CD8-positive, alpha-beta memory T cell (primary cell): Measurements from ENCODE around the gene ADAMTSL1. TPM values are rescaled to one million over a fixed set of nuclear protein-coding genes. Genes with fewer than 3 reads are reported as not detected.

Source experiments
- CTCF ChIA-PET: fragments of 350-600 bp; sonication (Branson Sonifier 250); formaldehyde crosslinking; loops from one replicate; lab custom pipeline; 2021; ENCODE audit warnings: antibody characterized with exemption; lab: Charles Lee
- POLR2A ChIA-PET: fragments of 350-600 bp; sonication (Branson Sonifier 250); formaldehyde crosslinking; loops from one replicate; lab custom pipeline; 2021; ENCODE audit warnings: antibody characterized with exemption; lab: Charles Lee
- DNase-seq, 5 donors: peaks; one replicate each; pipeline versions ENCODE4 v3.0.0 to v3.0.0-alpha.2; 2020 to 2022; ENCODE audit warnings: mixed read lengths in 1 of 5
- H3K27ac ChIP-seq: one replicate; pipeline ENCODE4 v1.7.0; 2013; ENCODE audit warnings: low read depth, mild to moderate bottlenecking, low read length, moderate library complexity
- H3K27me3 ChIP-seq: 2 replicates; pipeline ENCODE4 v1.7.0; 2013; ENCODE audit warnings: low read length, mild to moderate bottlenecking; ENCODE audit not compliant: insufficient read depth, poor library complexity, severe bottlenecking
- H3K36me3 ChIP-seq: 2 replicates; pipeline ENCODE4 v1.7.0; 2013; ENCODE audit warnings: mild to moderate bottlenecking, low read length, moderate library complexity; ENCODE audit not compliant: insufficient read depth
- H3K4me1 ChIP-seq: 2 replicates; pipeline ENCODE4 v1.7.0; 2013; ENCODE audit warnings: mild to moderate bottlenecking, low read length, moderate library complexity; ENCODE audit not compliant: insufficient read depth
- H3K4me3 ChIP-seq: 2 replicates; pipeline ENCODE4 v1.7.0; 2013; ENCODE audit warnings: mild to moderate bottlenecking, low read length
- H3K9me3 ChIP-seq: 2 replicates; pipeline ENCODE4 v1.7.0; 2013; ENCODE audit warnings: mild to moderate bottlenecking, low read length
- H3K27ac Mint-ChIP-seq, 8 donors: one replicate each; pipeline ENCODE4 v1.8.0; 2020 to 2021; ENCODE audit warnings: mixed read lengths in 8 of 8, mild to moderate bottlenecking in 6 of 8, inconsistent platforms in 3 of 8, moderate library complexity in 3 of 8
- H3K27me3 Mint-ChIP-seq, 2 donors: one replicate each; pipeline ENCODE4 v1.8.0; 2020 to 2021; ENCODE audit warnings: mixed read lengths in 2 of 2, mild to moderate bottlenecking in 1 of 2, moderate library complexity in 1 of 2
- H3K36me3 Mint-ChIP-seq, 3 donors: one replicate each; pipeline ENCODE4 v1.8.0; 2020 to 2021; ENCODE audit warnings: mixed read lengths in 3 of 3, inconsistent platforms in 1 of 3, mild to moderate bottlenecking in 1 of 3
- H3K4me1 Mint-ChIP-seq, 3 donors: one replicate each; pipeline ENCODE4 v1.8.0; 2020 to 2021; ENCODE audit warnings: mixed read lengths in 3 of 3, inconsistent platforms in 1 of 3, mild to moderate bottlenecking in 1 of 3
- H3K4me3 Mint-ChIP-seq, 7 donors: one replicate each; pipeline ENCODE4 v1.8.0; 2020 to 2021; ENCODE audit warnings: mixed read lengths in 7 of 7, mild to moderate bottlenecking in 6 of 7, moderate library complexity in 4 of 7, inconsistent platforms in 2 of 7
- H3K9me3 Mint-ChIP-seq, 5 donors: one replicate each; pipeline ENCODE4 v1.8.0; 2020 to 2022; ENCODE audit warnings: mixed read lengths in 5 of 5, mild to moderate bottlenecking in 3 of 5, moderate library complexity in 2 of 5, inconsistent platforms in 1 of 5
- polyA plus RNA-seq: library from polyadenylated mRNA; unstranded; fragments of 300-500 nt; fragmentation: Illumina TruSeq; gene quantifications from one replicate; pipeline ENCODE4 v1.2.3, GENCODE V29; 2021
- total RNA-seq, 2 experiments: library from RNA; stranded (reverse); gene quantifications; one replicate each; pipeline ENCODE4 v1.2.3, GENCODE V29; 2021

Gene ADAMTSL1
- total and polyA plus RNA-seq, 3 experiments from 2014 or later: not detected

GRCh38 chr9:18855656-18856055 is 381.7 kb downstream of the ADAMTSL1 start:
- Histone ChIP-seq H3K4me3 (no peak overlapping the region), H3K4me1 (no peaks in the 10 kb centered on the region), H3K36me3 (no peaks in the 10 kb centered on the region), H3K27me3 (no peaks in the 10 kb centered on the region), H3K27ac (no peak overlapping the region), H3K9me3 (no peaks in the 10 kb centered on the region)
- Mint-ChIP-seq H3K36me3 (no peaks in the 10 kb centered on the region), H3K4me1 (no peaks in the 10 kb centered on the region), H3K9me3 (peaks cover 0 to 2% (median 0%) of the 10 kb centered on the region in 5 donors), H3K4me3 (no peak overlapping the region), H3K27me3 (peaks cover 12% of the 10 kb centered on the region in 2 donors), H3K27ac (no peak overlapping the region)
- ChIA-PET CTCF (no interaction called here), POLR2A (no interaction called here)
- DNase-seq: no peak

- Histone ChIP-seq H3K9me3 (no peaks in the 10 kb centered on the region), H3K4me3 (no peak overlapping the region), H3K36me3 (no peaks in the 10 kb centered on the region), H3K4me1 (no peaks in the 10 kb centered on the region), H3K27ac (no peak overlapping the region), H3K27me3 (no peaks in the 10 kb centered on the region)
- Mint-ChIP-seq H3K4me3 (no peak overlapping the region), H3K27ac (no peak overlapping the region), H3K36me3 (no peaks in the 10 kb centered on the region), H3K4me1 (no peaks in the 10 kb centered on the region), H3K27me3 (peaks cover 12 to 14% of the 10 kb centered on the region in 2 donors), H3K9me3 (peaks cover 0 to 2% (median 0%) of the 10 kb centered on the region in 5 donors)
- CTCF ChIA-PET: no interaction called here
- POLR2A ChIA-PET: no interaction called here
- DNase-seq: no peak
Measured at GRCh38 chr9:18857334-18857733, 383.4 kb downstream of the ADAMTSL1 start.

- Mint-ChIP-seq H3K9me3 (peaks cover 0 to 2% (median 0%) of the 10 kb centered on the region in 5 donors), H3K36me3 (no peaks in the 10 kb centered on the region), H3K4me3 (no peak overlapping the region), H3K27ac (no peak overlapping the region), H3K4me1 (no peaks in the 10 kb centered on the region), H3K27me3 (peaks cover 12 to 14% of the 10 kb centered on the region in 2 donors)
- Histone ChIP-seq H3K4me1 (no peaks in the 10 kb centered on the region), H3K9me3 (no peaks in the 10 kb centered on the region), H3K27ac (no peak overlapping the region), H3K4me3 (no peak overlapping the region), H3K27me3 (no peaks in the 10 kb centered on the region), H3K36me3 (no peaks in the 10 kb centered on the region)
- DNase-seq: no peak
- CTCF ChIA-PET: no interaction called here
- POLR2A ChIA-PET: no interaction called here
Measured at GRCh38 chr9:18857769-18858168, 383.8 kb downstream of the ADAMTSL1 start.

GRCh38 chr9:18861609-18862544 is 387.9 kb downstream of the ADAMTSL1 start:
- DNase-seq: no peak
- H3K36me3 ChIP-seq: no peaks in the 10 kb centered on the region
- no peak overlapping the region for H3K4me3 ChIP-seq
- no peaks in the 10 kb centered on the region for H3K9me3 ChIP-seq
- Mint-ChIP-seq H3K9me3 (peaks cover 0 to 2% (median 0%) of the 10 kb centered on the region in 5 donors), H3K36me3 (no peaks in the 10 kb centered on the region), H3K4me1 (no peaks in the 10 kb centered on the region), H3K27me3 (peaks cover 10 to 12% of the 10 kb centered on the region in 2 donors), H3K27ac (no peak overlapping the region), H3K4me3 (no peak overlapping the region)
- H3K27ac ChIP-seq: no peak overlapping the region
- CTCF ChIA-PET: no interaction called here
- no peaks in the 10 kb centered on the region for H3K27me3 ChIP-seq
- H3K4me1 ChIP-seq: no peaks in the 10 kb centered on the region
- POLR2A ChIA-PET: no interaction called here

GRCh38 chr9:18863791-18864190 is 389.8 kb downstream of the ADAMTSL1 start:
- no peaks in the 10 kb centered on the region for H3K36me3 Mint-ChIP-seq
- CTCF ChIA-PET: no interaction called here

GRCh38 chr9:18864516-18864915 is 390.6 kb downstream of the ADAMTSL1 start:
- peaks cover 1 to 8% (median 2%) of the 10 kb centered on the region in 5 donors for H3K9me3 Mint-ChIP-seq
- no peaks in the 10 kb centered on the region for H3K9me3 ChIP-seq
- no peaks in the 10 kb centered on the region for H3K4me1 ChIP-seq
- no peak overlapping the region for H3K27ac ChIP-seq
- H3K36me3 Mint-ChIP-seq: no peaks in the 10 kb centered on the region
- H3K36me3 ChIP-seq: no peaks in the 10 kb centered on the region
- POLR2A ChIA-PET: no interaction called here
- CTCF ChIA-PET: no interaction called here
- H3K27ac Mint-ChIP-seq: no peak overlapping the region
- no peaks in the 10 kb centered on the region for H3K27me3 ChIP-seq
- H3K27me3 Mint-ChIP-seq: peaks cover 3 to 5% of the 10 kb centered on the region in 2 donors
- no peak for DNase-seq
- no peak overlapping the region for H3K4me3 Mint-ChIP-seq
- no peaks in the 10 kb centered on the region for H3K4me1 Mint-ChIP-seq
- no peak overlapping the region for H3K4me3 ChIP-seq

More at GRCh38 chr9:18863791-18864190, 389.8 kb downstream of the ADAMTSL1 start:
- no peaks in the 10 kb centered on the region for H3K9me3 ChIP-seq
- no peaks in the 10 kb centered on the region for H3K4me1 Mint-ChIP-seq
- no peak overlapping the region for H3K27ac Mint-ChIP-seq
- peaks cover 3 to 6% of the 10 kb centered on the region in 2 donors for H3K27me3 Mint-ChIP-seq
- no peak overlapping the region for H3K4me3 Mint-ChIP-seq
- H3K4me1 ChIP-seq: no peaks in the 10 kb centered on the region
- H3K4me3 ChIP-seq: no peak overlapping the region
- POLR2A ChIA-PET: no interaction called here
- H3K36me3 ChIP-seq: no peaks in the 10 kb centered on the region
- DNase-seq: no peak
- H3K27ac ChIP-seq: no peak overlapping the region
- H3K9me3 Mint-ChIP-seq: peaks cover 0 to 4% (median 0%) of the 10 kb centered on the region in 5 donors
- no peaks in the 10 kb centered on the region for H3K27me3 ChIP-seq

GRCh38 chr9:18865542-18865941 is 391.6 kb downstream of the ADAMTSL1 start:
- Histone ChIP-seq H3K27me3 (no peaks in the 10 kb centered on the region), H3K27ac (no peak overlapping the region), H3K4me3 (no peak overlapping the region), H3K36me3 (no peaks in the 10 kb centered on the region), H3K9me3 (no peaks in the 10 kb centered on the region), H3K4me1 (no peaks in the 10 kb centered on the region)
- Mint-ChIP-seq H3K27me3 (peaks cover 0 to 5% of the 10 kb centered on the region in 2 donors), H3K4me1 (no peaks in the 10 kb centered on the region), H3K9me3 (peaks cover 7 to 19% (median 10%) of the 10 kb centered on the region in 5 donors), H3K36me3 (no peaks in the 10 kb centered on the region), H3K27ac (no peak overlapping the region), H3K4me3 (no peak overlapping the region)
- ChIA-PET CTCF (no interaction called here), POLR2A (no interaction called here)
- DNase-seq: no peak

GRCh38 chr9:18866121-18866831 is 392.3 kb downstream of the ADAMTSL1 start:
- no peaks in the 10 kb centered on the region for H3K36me3 ChIP-seq
- H3K4me3 Mint-ChIP-seq: no peak overlapping the region
- H3K36me3 Mint-ChIP-seq: no peaks in the 10 kb centered on the region
- H3K27ac Mint-ChIP-seq: no peak overlapping the region
- no peak for DNase-seq
- ChIA-PET CTCF (no interaction called here), POLR2A (no interaction called here)
- no peaks in the 10 kb centered on the region for H3K9me3 ChIP-seq
- H3K27me3 ChIP-seq: no peaks in the 10 kb centered on the region
- no peaks in the 10 kb centered on the region for H3K4me1 Mint-ChIP-seq
- no peak overlapping the region for H3K27ac ChIP-seq
- H3K27me3 Mint-ChIP-seq: peaks cover 0 to 5% of the 10 kb centered on the region in 2 donors
- H3K9me3 Mint-ChIP-seq: peaks cover 10 to 21% (median 13%) of the 10 kb centered on the region in 5 donors
- no peaks in the 10 kb centered on the region for H3K4me1 ChIP-seq
- H3K4me3 ChIP-seq: no peak overlapping the region
